ENCODE data around the gene CIRBP. TPM values are rescaled to one million over a fixed set of nuclear protein-coding genes. Genes with fewer than 3 reads are reported as not detected.

Gene CIRBP
- total RNA-seq, 1 experiment from 2014 or later: 136 TPM

DNA sequence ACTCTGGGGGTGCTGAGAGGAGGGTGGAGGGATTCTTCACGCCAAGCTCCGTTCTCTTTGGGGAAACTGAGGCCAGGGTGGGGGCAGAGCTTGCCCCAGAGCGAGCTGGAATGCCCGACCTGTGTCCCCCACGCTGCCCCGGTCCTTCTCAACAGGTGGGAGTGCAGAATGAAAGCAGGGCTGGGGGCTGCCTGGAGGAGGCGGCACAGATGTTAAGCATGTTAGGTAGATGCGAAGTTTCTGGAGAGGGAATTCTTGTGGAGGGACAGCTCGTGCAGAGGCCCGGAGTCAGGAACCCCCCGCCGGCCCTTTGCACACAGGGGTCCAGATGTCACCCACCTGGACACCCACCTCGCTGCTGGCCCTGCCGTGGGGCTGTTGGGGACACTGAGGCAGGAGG lies 25.6 kb downstream of the CIRBP start:
- no peak for ATAC-seq
- no peaks in the 10 kb centered on the region for H3F3A ChIP-seq (ENCODE audit: low read length, unreplicated experiment)
- H3K36me3 ChIP-seq (ENCODE audit: low read depth, low read length): no peaks in the 10 kb centered on the region
- DNase-seq: no peak
- peaks cover 12% of the 10 kb centered on the region; the same call in 1 of the 2 replicates for H3K27me3 ChIP-seq (ENCODE audit: low read length)
- H3K79me2 ChIP-seq (ENCODE audit: low read length): no peaks in the 10 kb centered on the region
- intact Hi-C loops (cut with micrococcal nuclease): no loop called here
- H3K9ac ChIP-seq (ENCODE audit: low read length): no peak overlapping the region
- H3K4me1 ChIP-seq (ENCODE audit: insufficient read depth, low read length): no peaks in the 10 kb centered on the region
- no peak overlapping the region for H3K4me2 ChIP-seq (ENCODE audit: low read length)
- H2AFZ ChIP-seq (ENCODE audit: low read length): no peak overlapping the region
- H4K20me1 ChIP-seq (ENCODE audit: low read length): no peaks in the 10 kb centered on the region
- H3K9me3 ChIP-seq (ENCODE audit: low read length): no peaks in the 10 kb centered on the region
- no peak overlapping the region for H3K27ac ChIP-seq (ENCODE audit: low read length)
- TF ChIP-seq, protein P1, sequence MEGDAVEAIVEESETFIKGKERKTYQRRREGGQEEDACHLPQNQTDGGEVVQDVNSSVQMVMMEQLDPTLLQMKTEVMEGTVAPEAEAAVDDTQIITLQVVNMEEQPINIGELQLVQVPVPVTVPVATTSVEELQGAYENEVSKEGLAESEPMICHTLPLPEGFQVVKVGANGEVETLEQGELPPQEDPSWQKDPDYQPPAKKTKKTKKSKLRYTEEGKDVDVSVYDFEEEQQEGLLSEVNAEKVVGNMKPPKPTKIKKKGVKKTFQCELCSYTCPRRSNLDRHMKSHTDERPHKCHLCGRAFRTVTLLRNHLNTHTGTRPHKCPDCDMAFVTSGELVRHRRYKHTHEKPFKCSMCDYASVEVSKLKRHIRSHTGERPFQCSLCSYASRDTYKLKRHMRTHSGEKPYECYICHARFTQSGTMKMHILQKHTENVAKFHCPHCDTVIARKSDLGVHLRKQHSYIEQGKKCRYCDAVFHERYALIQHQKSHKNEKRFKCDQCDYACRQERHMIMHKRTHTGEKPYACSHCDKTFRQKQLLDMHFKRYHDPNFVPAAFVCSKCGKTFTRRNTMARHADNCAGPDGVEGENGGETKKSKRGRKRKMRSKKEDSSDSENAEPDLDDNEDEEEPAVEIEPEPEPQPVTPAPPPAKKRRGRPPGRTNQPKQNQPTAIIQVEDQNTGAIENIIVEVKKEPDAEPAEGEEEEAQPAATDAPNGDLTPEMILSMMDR (conservative IDR thresholded peaks at IDR 0.05; ENCODE audit: low read depth, low read length): no peak
- TF ChIP-seq EZH2phosphoT487 (IDR thresholded peaks at IDR 0.05; ENCODE audit: borderline replicate concordance, low read length) (no peak), EZH2 (IDR thresholded peaks at IDR 0.05; ENCODE audit: low read length, unreplicated experiment) (no peak)
- no TSS peak for BruUV-seq (replicated peaks)
- CTCF ChIA-PET: interaction anchor here (0.6 kb wide), 1 partner anchor 566 kb away, joined by 6 read pairs; no protein-coding TSS in a partner anchor
- H3K9me2 ChIP-seq (replicated peaks; ENCODE audit: low read length): no peaks in the 10 kb centered on the region
- H3K4me3 ChIP-seq (ENCODE audit: low read length): no peak overlapping the region
- POLR2A ChIA-PET (ENCODE audit: unreplicated experiment): no interaction called here

DNA sequence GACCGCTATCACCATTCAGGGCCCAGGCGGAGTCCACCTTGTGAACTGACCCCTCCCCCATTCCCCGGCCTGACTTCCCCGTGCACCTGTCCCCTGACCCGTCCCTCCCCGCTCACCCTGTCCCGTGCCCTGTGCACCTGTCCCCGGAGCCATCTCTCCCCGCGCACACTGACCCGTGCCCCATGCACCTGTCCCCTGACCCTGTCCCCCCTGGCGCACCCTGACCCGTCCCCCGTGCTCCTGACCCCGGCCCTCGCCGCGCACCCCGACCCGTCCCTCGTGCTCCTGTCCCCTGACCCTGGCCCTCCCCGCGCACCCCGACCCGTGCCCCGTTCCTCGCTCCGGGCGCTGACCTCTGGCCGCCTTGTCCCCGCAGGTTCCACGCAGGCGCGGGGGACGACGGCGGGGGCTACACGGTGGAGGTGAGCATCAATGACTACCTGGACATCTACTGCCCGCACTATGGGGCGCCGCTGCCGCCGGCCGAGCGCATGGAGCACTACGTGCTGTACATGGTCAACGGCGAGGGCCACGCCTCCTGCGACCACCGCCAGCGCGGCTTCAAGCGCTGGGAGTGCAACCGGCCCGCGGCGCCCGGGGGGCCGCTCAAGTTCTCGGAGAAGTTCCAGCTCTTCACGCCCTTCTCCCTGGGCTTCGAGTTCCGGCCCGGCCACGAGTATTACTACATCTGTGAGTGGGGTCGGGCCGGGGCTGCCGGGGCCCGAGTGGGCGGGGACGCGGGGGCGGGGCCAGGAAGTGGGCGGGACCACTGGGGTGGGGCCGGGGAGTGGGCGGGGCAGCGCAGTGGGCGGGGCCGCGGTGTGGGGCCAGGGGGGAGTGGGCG lies 26.3 kb downstream of the CIRBP start:
- no TSS peak for BruUV-seq (replicated peaks)
- H3K4me3 ChIP-seq (ENCODE audit: low read length): no peak overlapping the region
- ATAC-seq (0 out of 2 replicates have a peak, but pooled peaks have one; percentile 20), DNase-seq (no peak)
- no peaks in the 10 kb centered on the region for H3K9me3 ChIP-seq (ENCODE audit: low read length)
- H3K27me3 ChIP-seq (ENCODE audit: low read length): peaks cover 5% of the 10 kb centered on the region; the same call in 1 of the 2 replicates
- H2AFZ ChIP-seq (ENCODE audit: low read length): no peak overlapping the region
- no peaks in the 10 kb centered on the region for H3K9me2 ChIP-seq (replicated peaks; ENCODE audit: low read length)
- H3K36me3 ChIP-seq (ENCODE audit: low read depth, low read length): no peaks in the 10 kb centered on the region
- ChIA-PET POLR2A (ENCODE audit: unreplicated experiment) (no interaction called here), CTCF (no interaction called here)
- no peaks in the 10 kb centered on the region for H3K4me1 ChIP-seq (ENCODE audit: insufficient read depth, low read length)
- intact Hi-C loops (cut with micrococcal nuclease): no loop called here
- H3K79me2 ChIP-seq (ENCODE audit: low read length): no peaks in the 10 kb centered on the region
- H4K20me1 ChIP-seq (ENCODE audit: low read length): no peaks in the 10 kb centered on the region
- H3F3A ChIP-seq (ENCODE audit: low read length, unreplicated experiment): no peaks in the 10 kb centered on the region
- peak overlapping the region; percentile 39; the same call in 1 of the 2 replicates for H3K4me2 ChIP-seq (ENCODE audit: low read length)
- H3K9ac ChIP-seq (ENCODE audit: low read length): no peak overlapping the region
- no peak for TF ChIP-seq EZH2phosphoT487 (IDR thresholded peaks at IDR 0.05; ENCODE audit: borderline replicate concordance, low read length)
- TF ChIP-seq EZH2 (IDR thresholded peaks at IDR 0.05; ENCODE audit: low read length, unreplicated experiment): no peak
- TF ChIP-seq, protein P1 (conservative IDR thresholded peaks at IDR 0.05; ENCODE audit: low read depth, low read length): no peak
- no peak overlapping the region for H3K27ac ChIP-seq (ENCODE audit: low read length)

DNA sequence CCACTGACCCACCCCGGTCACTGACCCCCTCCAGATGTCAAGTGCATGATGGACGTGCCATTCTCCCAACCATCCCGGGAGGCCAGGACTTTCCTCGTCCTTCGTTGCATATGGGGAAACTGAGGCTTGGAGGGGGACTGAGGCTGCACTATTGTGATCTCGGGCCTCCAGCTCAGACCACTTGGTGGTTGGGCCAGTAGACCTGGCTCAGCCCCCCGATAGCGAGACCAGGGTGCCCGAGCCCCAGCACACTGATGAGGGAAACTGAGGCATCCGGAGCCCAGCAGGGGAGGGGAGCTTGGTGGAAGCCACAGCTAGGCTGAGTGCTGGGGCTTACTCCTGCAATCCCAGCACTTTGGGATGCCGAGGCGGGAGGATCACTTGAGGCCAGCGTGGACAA lies 26.9 kb downstream of the CIRBP start:
- H3F3A ChIP-seq (ENCODE audit: low read length, unreplicated experiment): no peaks in the 10 kb centered on the region
- H3K27me3 ChIP-seq (ENCODE audit: low read length): no peaks in the 10 kb centered on the region; the same call in 1 of the 2 replicates
- intact Hi-C loops (cut with micrococcal nuclease): no loop called here
- DNase-seq: no peak
- H4K20me1 ChIP-seq (ENCODE audit: low read length): no peaks in the 10 kb centered on the region
- TF ChIP-seq, protein P1 (conservative IDR thresholded peaks at IDR 0.05; ENCODE audit: low read depth, low read length): no peak
- no peak for TF ChIP-seq EZH2phosphoT487 (IDR thresholded peaks at IDR 0.05; ENCODE audit: borderline replicate concordance, low read length)
- no peak for TF ChIP-seq EZH2 (IDR thresholded peaks at IDR 0.05; ENCODE audit: low read length, unreplicated experiment)
- H3K9me3 ChIP-seq (ENCODE audit: low read length): no peaks in the 10 kb centered on the region
- no peak overlapping the region for H3K4me2 ChIP-seq (ENCODE audit: low read length)
- H3K79me2 ChIP-seq (ENCODE audit: low read length): no peaks in the 10 kb centered on the region
- no peaks in the 10 kb centered on the region for H3K4me1 ChIP-seq (ENCODE audit: insufficient read depth, low read length)
- ChIA-PET CTCF (no interaction called here), POLR2A (ENCODE audit: unreplicated experiment) (no interaction called here)
- H3K9ac ChIP-seq (ENCODE audit: low read length): no peak overlapping the region
- no peak for ATAC-seq
- no peaks in the 10 kb centered on the region for H3K36me3 ChIP-seq (ENCODE audit: low read depth, low read length)
- no TSS peak for BruUV-seq (replicated peaks)
- no peak overlapping the region for H2AFZ ChIP-seq (ENCODE audit: low read length)
- H3K4me3 ChIP-seq (ENCODE audit: low read length): no peak overlapping the region
- no peak overlapping the region for H3K27ac ChIP-seq (ENCODE audit: low read length)
- no peaks in the 10 kb centered on the region for H3K9me2 ChIP-seq (replicated peaks; ENCODE audit: low read length)
